GM18511 (cell line): ENCODE results near the gene ZNF492.
A peak's percentile ranks its signal among the peaks of the same experiment; 100 is the strongest.

Source experiments
- ATAC-seq: cut with Tn5 transposase; IDR thresholded peaks from one replicate; pipeline ENCODE4 v1.9.1; 2021; ENCODE audit warnings: mild to moderate bottlenecking, moderate library complexity; ENCODE audit not compliant: unreplicated experiment

The ZNF492 gene

GRCh38 chr19:22633706-22634449, at the start of gene ZNF492:
ZNF492 (plus strand) TSS chr19:22634324; CDS start chr19:22653400, 19,076 bp downstream.
- peak; percentile 68 for ATAC-seq

- ATAC-seq, result no peak
Observed at GRCh38 chr19:22595422-22595821, 38.7 kb upstream of the ZNF492 start.

GRCh38 chr19:22595918-22596341, 38.2 kb upstream of the ZNF492 start:
- no peak for ATAC-seq

DNA sequence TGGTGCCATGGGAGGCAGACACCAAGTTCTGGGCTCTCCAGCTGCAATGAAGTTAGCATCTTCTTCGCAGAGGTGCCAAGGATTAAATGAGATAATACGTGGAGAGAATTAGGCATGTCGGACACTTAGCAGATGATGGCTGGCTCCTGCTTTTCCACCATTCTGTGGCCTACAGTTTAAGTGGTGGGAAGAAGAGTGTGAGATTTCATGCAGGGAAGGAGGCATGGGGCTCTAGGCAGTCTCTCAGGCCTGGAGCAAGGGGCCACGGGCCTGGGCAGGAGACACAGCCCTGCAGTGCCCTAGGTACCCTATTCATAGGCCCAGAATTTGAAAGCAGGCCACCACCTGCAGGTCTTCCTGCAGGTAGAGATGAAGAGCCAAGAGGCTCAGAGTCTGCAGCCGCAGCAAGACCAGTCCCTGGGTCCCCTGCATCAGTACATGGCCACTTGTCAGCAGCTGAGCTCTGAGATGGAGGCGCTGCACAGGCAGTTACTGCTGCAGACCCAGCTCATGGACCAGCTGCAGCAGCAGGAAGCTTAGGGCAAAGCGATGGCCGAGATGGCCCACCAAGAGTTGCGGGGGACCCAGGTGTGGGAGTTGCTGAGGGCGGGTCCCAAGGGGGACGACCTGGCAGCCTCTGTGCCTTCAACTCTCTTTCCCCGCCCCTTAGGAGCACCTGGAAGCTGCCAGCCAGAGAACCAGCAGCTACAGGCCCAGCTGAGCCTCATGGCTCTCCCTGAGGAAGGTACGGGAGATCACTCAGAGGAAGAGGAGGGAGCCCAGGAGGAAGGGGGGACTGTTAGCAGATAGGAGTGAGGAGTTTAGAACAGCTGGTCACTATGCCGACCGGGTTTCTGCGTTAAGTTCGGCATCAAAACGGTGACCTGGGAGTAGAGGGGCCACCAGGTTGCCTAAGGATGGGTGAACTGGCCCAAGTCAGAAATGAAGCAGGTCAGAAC, 33.2 kb upstream of the ZNF492 start:
- no peak for ATAC-seq

DNA sequence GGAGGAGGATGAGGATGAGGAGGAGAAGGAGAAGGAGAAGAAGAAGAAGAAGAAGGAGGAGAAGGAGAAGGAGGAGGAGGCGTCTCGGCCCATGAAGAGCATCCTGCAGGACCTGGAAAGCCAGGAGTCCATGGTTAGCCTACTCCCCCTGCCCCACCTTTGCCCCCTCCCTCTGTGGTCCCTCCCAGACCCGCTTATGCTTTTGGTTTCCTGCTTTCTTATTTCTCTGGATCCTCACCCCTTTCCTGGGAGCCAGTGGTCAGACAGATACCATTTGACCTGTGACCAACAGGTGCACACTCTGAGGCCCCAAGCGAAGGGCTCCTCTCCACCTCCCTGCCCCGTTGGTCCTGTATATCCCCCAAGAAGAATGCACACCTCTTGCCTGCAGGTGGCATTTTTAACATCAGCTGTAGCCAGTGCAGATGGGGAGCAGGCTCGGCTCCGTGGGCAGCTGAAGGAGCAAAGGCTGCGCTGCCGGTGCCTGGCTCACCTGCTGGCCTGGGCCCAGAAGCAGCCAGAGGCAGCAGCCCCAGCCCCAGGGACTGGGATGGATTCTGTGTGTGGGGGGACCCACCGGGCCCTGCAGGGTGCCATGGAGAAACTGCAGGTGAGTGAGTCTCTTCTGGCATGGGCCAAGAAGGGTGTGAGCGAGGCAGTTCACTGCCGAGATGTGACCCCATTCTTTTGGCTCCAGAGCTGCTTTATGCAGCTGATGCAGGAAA, 32.1 kb upstream of the ZNF492 start:
- no peak for ATAC-seq

DNA sequence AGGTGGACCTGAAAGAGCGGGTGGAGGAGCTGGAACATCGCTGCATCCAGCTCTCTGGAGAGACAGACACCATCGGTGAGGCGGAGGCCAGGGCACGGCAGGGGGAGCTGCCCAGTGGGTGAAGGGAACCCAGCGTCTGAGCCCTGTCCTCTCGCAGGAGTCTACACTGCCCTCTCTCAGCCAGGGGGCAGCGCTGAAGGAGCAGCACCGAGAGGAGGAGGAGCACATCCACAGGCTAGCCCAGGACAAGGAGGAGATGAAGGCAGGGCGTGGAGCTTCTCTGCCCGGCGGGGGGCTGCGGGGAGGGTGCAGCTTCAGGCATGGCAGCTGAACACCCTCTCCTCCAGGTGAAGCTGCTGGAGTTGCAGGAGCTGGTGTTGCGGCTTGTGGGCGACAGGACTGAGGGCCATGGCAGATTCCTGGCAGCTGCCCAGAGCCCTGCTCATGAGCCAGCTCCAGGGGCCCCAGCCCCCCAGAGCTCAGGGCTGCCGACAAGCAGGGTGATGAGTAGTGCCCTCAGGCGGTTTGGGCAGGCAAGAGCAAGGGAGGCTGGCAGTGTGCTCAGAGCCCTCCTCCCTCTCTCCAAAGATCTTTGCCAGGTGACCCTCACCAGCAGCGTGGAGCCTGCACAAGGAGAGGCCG, 31.4 kb upstream of the ZNF492 start:
- no peak for ATAC-seq

DNA sequence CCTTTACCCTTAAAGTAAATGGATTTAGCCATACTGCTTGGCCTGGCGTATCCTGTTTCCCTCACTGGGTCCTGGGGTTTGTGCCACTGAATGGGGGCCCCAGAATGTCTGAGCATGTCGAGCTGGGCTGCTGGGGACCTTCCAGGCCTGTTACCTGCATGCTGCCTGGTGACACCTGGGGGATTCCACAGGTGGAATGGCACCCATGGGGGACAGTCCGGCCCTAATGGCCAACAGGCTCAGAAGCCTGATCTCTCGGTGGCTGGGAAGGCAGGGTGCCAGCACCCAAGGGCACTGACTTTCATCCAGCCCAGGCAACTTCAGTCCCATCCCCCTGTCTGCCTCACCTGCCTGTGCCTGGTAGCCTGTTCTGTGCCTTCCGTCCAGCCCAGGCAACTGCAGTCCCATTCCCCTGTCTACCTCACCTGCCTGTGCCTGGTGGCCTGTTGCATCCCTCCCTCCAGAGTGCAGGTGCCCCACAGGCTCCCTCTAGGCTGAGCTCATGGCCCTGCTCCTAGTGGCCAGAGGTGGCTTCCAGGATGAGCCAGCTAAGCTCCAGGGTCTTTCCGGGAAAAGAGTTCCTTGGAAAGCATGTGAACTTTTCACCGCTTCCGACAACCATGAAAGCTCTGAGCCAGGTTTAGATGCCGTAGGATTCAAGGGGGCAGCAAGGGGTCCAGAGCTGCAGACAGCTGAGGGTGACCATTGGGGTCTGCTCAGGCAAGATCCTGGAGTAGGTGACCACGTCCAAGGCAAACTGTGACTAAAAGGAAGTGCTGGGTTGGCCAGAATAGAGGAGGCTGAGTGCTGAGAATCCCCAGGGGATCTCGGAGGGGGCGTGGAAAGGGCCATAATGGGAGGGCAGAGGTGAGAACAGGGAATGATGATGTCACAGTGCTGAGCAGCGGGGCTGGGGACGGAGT, 30.3 kb upstream of the ZNF492 start:
- no peak for ATAC-seq

- ATAC-seq, result no peak
Observed at GRCh38 chr19:22604571-22605274, 29.4 kb upstream of the ZNF492 start.

DNA sequence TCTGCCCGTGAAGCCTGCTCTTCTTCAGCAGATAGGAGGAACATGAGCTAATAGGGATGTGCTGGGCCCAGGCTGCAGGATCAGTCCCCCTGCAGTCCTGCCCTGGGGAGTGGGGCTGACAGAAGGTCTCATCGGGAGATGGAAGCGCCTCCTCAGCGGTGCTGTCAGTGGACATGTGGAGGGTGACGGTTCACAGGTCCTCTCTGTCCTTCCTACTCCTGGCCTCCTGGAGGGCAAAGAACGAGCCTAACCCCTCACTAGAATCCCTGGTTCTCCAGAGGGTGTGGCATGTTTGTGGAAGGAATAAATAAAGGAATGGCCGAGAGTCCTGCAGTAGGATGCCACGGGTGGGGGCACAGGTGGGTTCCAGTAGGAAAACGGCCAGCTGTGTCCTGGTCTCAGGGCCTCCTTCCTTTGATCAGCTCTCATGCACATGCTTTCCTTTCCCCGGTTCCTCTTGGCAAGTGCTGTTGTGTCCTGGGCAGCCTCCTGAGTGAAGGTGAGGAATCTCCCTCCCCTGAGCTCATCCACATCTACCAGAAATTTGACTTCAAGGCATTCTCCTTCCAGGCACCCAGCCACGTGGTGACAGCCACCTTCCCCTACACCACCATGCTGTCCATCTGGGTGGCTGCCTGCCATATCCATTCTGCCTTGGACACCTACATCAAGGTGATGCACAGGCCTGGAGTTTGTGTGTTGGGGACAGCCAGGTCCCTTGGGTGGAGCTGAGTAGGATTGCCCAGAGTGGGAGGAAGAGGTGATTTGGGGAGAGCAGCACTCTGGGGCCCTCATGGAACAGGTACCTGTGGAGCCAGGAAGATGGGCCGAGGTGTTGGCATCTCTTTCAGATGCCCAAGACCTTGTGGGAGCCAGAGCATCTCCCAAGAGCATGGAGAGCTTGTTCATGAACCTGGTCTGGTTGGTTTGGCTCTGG, 28.6 kb upstream of the ZNF492 start:
- no peak for ATAC-seq

GRCh38 chr19:22606212-22606553, 27.9 kb upstream of the ZNF492 start:
- no peak for ATAC-seq

- no peak for ATAC-seq
Observed at GRCh38 chr19:22606954-22607652, 27.0 kb upstream of the ZNF492 start.

DNA sequence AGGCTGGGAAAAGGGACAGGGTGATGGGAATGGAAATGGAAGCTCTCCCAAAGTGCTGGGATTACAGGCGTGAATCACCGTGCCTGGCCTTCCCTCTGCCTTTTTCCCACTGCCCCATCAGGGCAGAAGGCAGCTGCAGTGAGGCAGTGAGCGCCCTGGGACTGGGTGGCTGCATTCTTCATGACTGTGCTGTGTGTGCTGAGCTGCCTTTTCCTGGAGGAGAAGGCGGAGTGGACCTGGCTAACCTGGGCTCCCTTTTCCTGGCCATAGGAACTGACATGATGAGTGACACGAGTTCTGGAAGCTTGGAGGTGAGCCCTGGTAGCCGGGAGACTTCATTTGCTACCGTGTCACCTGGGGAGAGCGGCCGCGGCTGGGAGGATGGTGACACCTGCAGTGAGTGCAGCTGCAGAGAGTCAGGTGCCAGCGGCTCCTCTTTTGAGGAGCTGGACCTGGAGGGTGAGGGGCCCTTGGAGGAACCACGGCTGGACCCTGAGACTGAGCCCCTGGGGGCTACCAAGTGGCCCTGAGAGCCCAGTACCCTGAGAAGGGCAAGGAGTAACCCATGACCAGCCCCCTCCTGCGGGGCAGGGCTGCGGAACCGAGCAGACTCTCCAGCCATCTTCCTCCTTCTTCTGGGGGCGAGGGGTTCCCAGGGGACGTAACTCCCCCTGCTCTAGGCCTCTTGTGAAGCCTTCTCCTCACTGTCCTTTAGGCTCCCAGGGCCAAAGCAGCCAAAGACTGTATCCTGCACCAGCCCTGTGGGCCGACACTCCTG, 26.3 kb upstream of the ZNF492 start:
- no peak for ATAC-seq

GRCh38 chr19:22608441-22608840, 25.7 kb upstream of the ZNF492 start:
- ATAC-seq, result no peak

DNA sequence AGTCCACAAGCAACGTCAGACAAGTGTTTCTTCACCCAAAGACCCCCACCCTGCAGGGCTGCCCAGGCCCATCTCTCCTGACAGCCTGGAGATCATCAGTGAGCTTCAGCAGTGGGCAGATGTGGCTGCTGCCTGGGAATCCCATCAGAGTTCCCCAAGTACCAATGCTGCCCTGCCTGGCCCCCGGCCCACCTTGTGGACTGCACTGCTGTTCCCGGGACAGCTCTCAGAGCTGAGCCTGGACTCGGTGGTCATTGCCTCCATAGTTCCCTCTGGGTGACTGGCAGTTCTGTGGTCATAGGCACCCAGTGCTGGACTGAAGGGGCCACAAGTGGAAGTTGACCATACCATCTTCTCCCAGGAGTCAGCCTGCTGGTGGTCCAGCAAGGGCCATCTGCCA, 24.5 kb upstream of the ZNF492 start:
- no peak for ATAC-seq

- ATAC-seq, result no peak
Observed at GRCh38 chr19:22610121-22610520, 24.0 kb upstream of the ZNF492 start.

- ATAC-seq, result no peak
Observed at GRCh38 chr19:22612316-22612715, 21.8 kb upstream of the ZNF492 start.

- ATAC-seq, result no peak
Observed at GRCh38 chr19:22616659-22617058, 17.5 kb upstream of the ZNF492 start.
